ENCODE data around the gene ASCC1. TPM values are rescaled to one million over a fixed set of nuclear protein-coding genes. Genes with fewer than 3 reads are reported as not detected.
A peak's percentile ranks its signal among the peaks of the same experiment; 100 is the strongest.

ASCC1 gene
- total and polyA plus RNA-seq, 2 experiments from 2014 or later: 13.7 to 37.2 TPM

DNA sequence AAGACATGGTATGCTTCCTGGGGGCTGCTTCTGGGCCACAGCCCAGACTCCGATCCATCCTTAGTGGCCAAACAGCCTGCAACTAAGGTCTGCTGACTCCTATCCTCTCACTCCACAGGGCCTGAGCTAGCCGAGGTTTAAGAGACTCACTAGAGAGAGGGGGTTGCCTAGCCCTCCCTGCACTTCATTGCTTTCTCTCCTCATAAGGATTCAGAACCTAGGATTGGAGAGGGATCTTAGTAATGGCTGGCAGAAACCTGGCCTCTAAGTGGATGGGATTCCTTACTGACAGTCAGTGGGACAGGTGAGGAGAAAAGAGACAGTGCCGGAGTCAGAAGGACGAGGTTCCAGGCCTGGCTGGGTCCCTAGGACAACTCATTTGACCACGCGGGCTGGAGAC is 49.4 kb upstream of the ASCC1 start (continued):
- TF ChIP-seq, protein P1, sequence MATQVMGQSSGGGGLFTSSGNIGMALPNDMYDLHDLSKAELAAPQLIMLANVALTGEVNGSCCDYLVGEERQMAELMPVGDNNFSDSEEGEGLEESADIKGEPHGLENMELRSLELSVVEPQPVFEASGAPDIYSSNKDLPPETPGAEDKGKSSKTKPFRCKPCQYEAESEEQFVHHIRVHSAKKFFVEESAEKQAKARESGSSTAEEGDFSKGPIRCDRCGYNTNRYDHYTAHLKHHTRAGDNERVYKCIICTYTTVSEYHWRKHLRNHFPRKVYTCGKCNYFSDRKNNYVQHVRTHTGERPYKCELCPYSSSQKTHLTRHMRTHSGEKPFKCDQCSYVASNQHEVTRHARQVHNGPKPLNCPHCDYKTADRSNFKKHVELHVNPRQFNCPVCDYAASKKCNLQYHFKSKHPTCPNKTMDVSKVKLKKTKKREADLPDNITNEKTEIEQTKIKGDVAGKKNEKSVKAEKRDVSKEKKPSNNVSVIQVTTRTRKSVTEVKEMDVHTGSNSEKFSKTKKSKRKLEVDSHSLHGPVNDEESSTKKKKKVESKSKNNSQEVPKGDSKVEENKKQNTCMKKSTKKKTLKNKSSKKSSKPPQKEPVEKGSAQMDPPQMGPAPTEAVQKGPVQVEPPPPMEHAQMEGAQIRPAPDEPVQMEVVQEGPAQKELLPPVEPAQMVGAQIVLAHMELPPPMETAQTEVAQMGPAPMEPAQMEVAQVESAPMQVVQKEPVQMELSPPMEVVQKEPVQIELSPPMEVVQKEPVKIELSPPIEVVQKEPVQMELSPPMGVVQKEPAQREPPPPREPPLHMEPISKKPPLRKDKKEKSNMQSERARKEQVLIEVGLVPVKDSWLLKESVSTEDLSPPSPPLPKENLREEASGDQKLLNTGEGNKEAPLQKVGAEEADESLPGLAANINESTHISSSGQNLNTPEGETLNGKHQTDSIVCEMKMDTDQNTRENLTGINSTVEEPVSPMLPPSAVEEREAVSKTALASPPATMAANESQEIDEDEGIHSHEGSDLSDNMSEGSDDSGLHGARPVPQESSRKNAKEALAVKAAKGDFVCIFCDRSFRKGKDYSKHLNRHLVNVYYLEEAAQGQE (IDR thresholded peaks at IDR 0.05; ENCODE audit: unreplicated experiment): no peak
- no peak for TF ChIP-seq EZH2 (IDR thresholded peaks at IDR 0.05; ENCODE audit: low read depth, unreplicated experiment)
- no peak for TF ChIP-seq CREB1 (CRISPR knock-in tag; IDR thresholded peaks at IDR 0.05; ENCODE audit: low read depth)
- TF ChIP-seq, protein P2, sequence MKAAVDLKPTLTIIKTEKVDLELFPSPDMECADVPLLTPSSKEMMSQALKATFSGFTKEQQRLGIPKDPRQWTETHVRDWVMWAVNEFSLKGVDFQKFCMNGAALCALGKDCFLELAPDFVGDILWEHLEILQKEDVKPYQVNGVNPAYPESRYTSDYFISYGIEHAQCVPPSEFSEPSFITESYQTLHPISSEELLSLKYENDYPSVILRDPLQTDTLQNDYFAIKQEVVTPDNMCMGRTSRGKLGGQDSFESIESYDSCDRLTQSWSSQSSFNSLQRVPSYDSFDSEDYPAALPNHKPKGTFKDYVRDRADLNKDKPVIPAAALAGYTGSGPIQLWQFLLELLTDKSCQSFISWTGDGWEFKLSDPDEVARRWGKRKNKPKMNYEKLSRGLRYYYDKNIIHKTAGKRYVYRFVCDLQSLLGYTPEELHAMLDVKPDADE (IDR thresholded peaks at IDR 0.05): no peak
- no peak for TF ChIP-seq EZH2phosphoT487 (IDR thresholded peaks at IDR 0.05; ENCODE audit: unreplicated experiment)
- TF ChIP-seq, protein P3, sequence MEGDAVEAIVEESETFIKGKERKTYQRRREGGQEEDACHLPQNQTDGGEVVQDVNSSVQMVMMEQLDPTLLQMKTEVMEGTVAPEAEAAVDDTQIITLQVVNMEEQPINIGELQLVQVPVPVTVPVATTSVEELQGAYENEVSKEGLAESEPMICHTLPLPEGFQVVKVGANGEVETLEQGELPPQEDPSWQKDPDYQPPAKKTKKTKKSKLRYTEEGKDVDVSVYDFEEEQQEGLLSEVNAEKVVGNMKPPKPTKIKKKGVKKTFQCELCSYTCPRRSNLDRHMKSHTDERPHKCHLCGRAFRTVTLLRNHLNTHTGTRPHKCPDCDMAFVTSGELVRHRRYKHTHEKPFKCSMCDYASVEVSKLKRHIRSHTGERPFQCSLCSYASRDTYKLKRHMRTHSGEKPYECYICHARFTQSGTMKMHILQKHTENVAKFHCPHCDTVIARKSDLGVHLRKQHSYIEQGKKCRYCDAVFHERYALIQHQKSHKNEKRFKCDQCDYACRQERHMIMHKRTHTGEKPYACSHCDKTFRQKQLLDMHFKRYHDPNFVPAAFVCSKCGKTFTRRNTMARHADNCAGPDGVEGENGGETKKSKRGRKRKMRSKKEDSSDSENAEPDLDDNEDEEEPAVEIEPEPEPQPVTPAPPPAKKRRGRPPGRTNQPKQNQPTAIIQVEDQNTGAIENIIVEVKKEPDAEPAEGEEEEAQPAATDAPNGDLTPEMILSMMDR (conservative IDR thresholded peaks at IDR 0.05; ENCODE audit: low read depth in 2 of 2): no peak
- no peak for TF ChIP-seq ZNF331 (CRISPR knock-in tag; IDR thresholded peaks at IDR 0.05; ENCODE audit: low read depth)
- no peak for TF ChIP-seq JUNB (IDR thresholded peaks at IDR 0.05; ENCODE audit: unreplicated experiment)

DNA sequence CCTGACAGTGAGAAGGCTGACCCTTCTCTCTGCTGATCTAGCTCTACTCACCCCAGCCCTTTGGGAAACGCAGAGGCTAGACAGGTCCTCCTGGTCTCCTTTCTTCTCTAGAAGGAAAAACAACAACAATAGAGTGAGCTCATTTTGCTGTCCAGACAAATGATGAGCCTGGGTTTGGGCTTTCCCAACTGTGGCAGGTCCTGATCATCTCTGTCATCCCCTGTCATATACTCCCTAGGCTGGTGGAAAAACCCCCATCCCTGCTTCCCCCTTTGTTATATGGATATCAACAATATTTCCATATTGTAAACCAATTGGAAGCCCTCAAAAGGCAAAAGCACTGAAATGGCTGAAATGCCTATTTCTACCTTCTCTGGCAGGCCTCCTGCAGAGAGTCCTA is 48.5 kb upstream of the ASCC1 start:
- Mint-ChIP-seq H3K9me3 (no peaks in the 10 kb centered on the region), H3K36me3 (ENCODE audit: low read depth) (no peaks in the 10 kb centered on the region), H3K4me1 (peaks cover 52% of the 10 kb centered on the region), H3K27ac (no peak overlapping the region), H3K4me3 (no peak overlapping the region; the same call in 2 of the 3 replicates), H3K27me3 (ENCODE audit: insufficient read depth, low read depth, poor library complexity) (peaks cover 28% of the 10 kb centered on the region)
- H3K4me3 ChIP-seq: no peak overlapping the region
- peaks cover 38% of the 10 kb centered on the region for H3K4me1 ChIP-seq (ENCODE audit: insufficient read depth)
- no peaks in the 10 kb centered on the region for H3K9me2 ChIP-seq (ENCODE audit: insufficient read depth)
- no peaks in the 10 kb centered on the region for H3K79me2 ChIP-seq (replicated peaks; ENCODE audit: insufficient read depth)
- H3K27ac ChIP-seq (ENCODE audit: low read depth): no peak overlapping the region
- no peaks in the 10 kb centered on the region for H4K20me1 ChIP-seq (replicated peaks; ENCODE audit: insufficient read depth)
- H3K36me3 ChIP-seq (ENCODE audit: insufficient read depth): no peaks in the 10 kb centered on the region
- no peaks in the 10 kb centered on the region for H3K27me3 ChIP-seq (ENCODE audit: insufficient read depth)
- H3K4me2 ChIP-seq: no peak overlapping the region
- peak overlapping the region; percentile 15; the same call in 1 of the 2 replicates for H2AFZ ChIP-seq
- H3F3A ChIP-seq (replicated peaks; ENCODE audit: low read depth): peaks cover 31% of the 10 kb centered on the region
- ATAC-seq (no peak), DNase-seq (ENCODE audit: low spot score) (no peak)
- TF ChIP-seq POLR2AphosphoS5 (IDR thresholded peaks at IDR 0.05; ENCODE audit: low read depth) (no peak), STAT1 (IDR thresholded peaks at IDR 0.05; ENCODE audit: unreplicated experiment) (no peak), CREB1 (CRISPR knock-in tag; IDR thresholded peaks at IDR 0.05; ENCODE audit: low read depth) (no peak), EZH2 (IDR thresholded peaks at IDR 0.05; ENCODE audit: low read depth, unreplicated experiment) (no peak), EZH2phosphoT487 (IDR thresholded peaks at IDR 0.05; ENCODE audit: unreplicated experiment) (no peak), JUNB (IDR thresholded peaks at IDR 0.05; ENCODE audit: unreplicated experiment) (no peak)
- TF ChIP-seq, protein P3 (conservative IDR thresholded peaks at IDR 0.05; ENCODE audit: low read depth in 2 of 2): no peak

All from GM23338 (cell line).